Activated T-cell treated with anti-CD3 and anti-CD28 coated beads, Interleukin-2, amount 50 U/mL, for 72 hours (primary cell): ENCODE results near the gene SYN1. TPM values are rescaled to one million over a fixed set of nuclear protein-coding genes. Genes with fewer than 3 reads are reported as not detected.

ENCODE experiments used
- ATAC-seq, 2 donors: fragments of 150-1000 bp; cut with Tn5 transposase; replicated peaks in 1 of 2; 2 replicates each; pipeline ENCODE4 v1.10.0; 2021; ENCODE audit warnings: moderate library complexity in 2 of 2, mild to moderate bottlenecking in 1 of 2
- DNase-seq, 2 donors: peaks; one replicate each; pipeline ENCODE4 v3.0.0; 2021 to 2022; ENCODE audit warnings: mixed read lengths in 1 of 2
- H3K27ac Mint-ChIP-seq: one replicate; pipeline ENCODE4 v1.8.0; 2022; ENCODE audit warnings: mild to moderate bottlenecking, moderate library complexity, mixed read lengths
- H3K27me3 Mint-ChIP-seq: one replicate; pipeline ENCODE4 v1.8.0; 2022; ENCODE audit warnings: low read depth, mixed read lengths
- H3K36me3 Mint-ChIP-seq, 2 donors: one replicate each; pipeline ENCODE4 v1.8.0; 2022; ENCODE audit warnings: mixed read lengths in 2 of 2, mild to moderate bottlenecking in 1 of 2; ENCODE audit not compliant: insufficient read depth in 2 of 2
- H3K4me1 Mint-ChIP-seq: one replicate; pipeline ENCODE4 v1.8.0; 2022; ENCODE audit warnings: low read depth, mixed read lengths
- H3K4me3 Mint-ChIP-seq, 2 donors: one replicate each; pipeline ENCODE4 v1.8.0; 2022; ENCODE audit warnings: mild to moderate bottlenecking in 2 of 2, mixed read lengths in 2 of 2, moderate library complexity in 2 of 2
- H3K9me3 Mint-ChIP-seq, 2 donors: one replicate each; pipeline ENCODE4 v1.8.0; 2022; ENCODE audit warnings: mixed read lengths in 2 of 2
- total RNA-seq, 2 donors: library from RNA; stranded (reverse); gene quantifications; one replicate each; pipeline ENCODE4 v1.2.3, GENCODE V29; 2022

SYN1 gene
- total RNA-seq, 2 donors from 2014 or later, result 0.67 to 2.0 TPM

- Mint-ChIP-seq H3K36me3 (peaks cover 10 to 14% of the 10 kb centered on the region in 2 donors), H3K4me3 (peak overlapping the region; percentile 3 to 39), H3K9me3 (no peaks in the 10 kb centered on the region), H3K27ac (no peak overlapping the region), H3K4me1 (peaks cover 15% of the 10 kb centered on the region), H3K27me3 (peaks cover 30% of the 10 kb centered on the region)
- DNase-seq (no peak), ATAC-seq (no peak)
Measured at GRCh38 chrX:47573341-47574075, 46.1 kb downstream of the SYN1 start.

GRCh38 chrX:47572773-47573340 lies 46.8 kb downstream of the SYN1 start:
- H3K4me3 Mint-ChIP-seq, result no peak overlapping the region
- no peaks in the 10 kb centered on the region for H3K9me3 Mint-ChIP-seq
- H3K4me1 Mint-ChIP-seq, result peaks cover 9% of the 10 kb centered on the region
- DNase-seq (no peak), ATAC-seq (no peak)
- H3K27ac Mint-ChIP-seq, result no peak overlapping the region
- H3K27me3 Mint-ChIP-seq, result peaks cover 24% of the 10 kb centered on the region
- peaks cover 10 to 14% of the 10 kb centered on the region in 2 donors for H3K36me3 Mint-ChIP-seq

GRCh38 chrX:47571896-47572295 lies 47.8 kb downstream of the SYN1 start:
- no peak for ATAC-seq
- no peak overlapping the region for H3K4me3 Mint-ChIP-seq
- peaks cover 12 to 14% of the 10 kb centered on the region in 2 donors for H3K36me3 Mint-ChIP-seq
- H3K9me3 Mint-ChIP-seq, result no peaks in the 10 kb centered on the region
- DNase-seq, result no peak
- no peak overlapping the region for H3K27ac Mint-ChIP-seq
- H3K27me3 Mint-ChIP-seq, result peaks cover 20% of the 10 kb centered on the region
- H3K4me1 Mint-ChIP-seq, result peaks cover 8% of the 10 kb centered on the region

GRCh38 chrX:47571215-47571614 lies 48.4 kb downstream of the SYN1 start:
- peaks cover 13% of the 10 kb centered on the region for H3K27me3 Mint-ChIP-seq
- H3K36me3 Mint-ChIP-seq, result peaks cover 12 to 14% of the 10 kb centered on the region in 2 donors
- ATAC-seq, result no peak
- no peak for DNase-seq
- H3K4me1 Mint-ChIP-seq, result peaks cover 8% of the 10 kb centered on the region
- no peaks in the 10 kb centered on the region for H3K9me3 Mint-ChIP-seq
- no peak overlapping the region for H3K4me3 Mint-ChIP-seq
- no peak overlapping the region for H3K27ac Mint-ChIP-seq

- Mint-ChIP-seq H3K9me3 (no peaks in the 10 kb centered on the region), H3K27me3 (peaks cover 9% of the 10 kb centered on the region), H3K36me3 (peaks cover 12 to 14% of the 10 kb centered on the region in 2 donors), H3K4me1 (peaks cover 8% of the 10 kb centered on the region), H3K4me3 (no peak overlapping the region), H3K27ac (no peak overlapping the region)
- ATAC-seq, result no peak
- DNase-seq, result no peak
Measured at GRCh38 chrX:47570794-47571193, 48.9 kb downstream of the SYN1 start.

- Mint-ChIP-seq H3K4me1 (peaks cover 17% of the 10 kb centered on the region), H3K4me3 (no peak overlapping the region), H3K27ac (no peak overlapping the region), H3K27me3 (peaks cover 8% of the 10 kb centered on the region), H3K36me3 (peaks cover 17 to 19% of the 10 kb centered on the region in 2 donors), H3K9me3 (no peaks in the 10 kb centered on the region)
- peak; percentile 32 to 33 for ATAC-seq
- peak; percentile 39 to 48 for DNase-seq
Measured at GRCh38 chrX:47568656-47569295, 50.9 kb downstream of the SYN1 start.

- Mint-ChIP-seq H3K4me1 (peaks cover 28% of the 10 kb centered on the region), H3K27ac (no peak overlapping the region), H3K4me3 (no peak overlapping the region), H3K9me3 (no peaks in the 10 kb centered on the region), H3K27me3 (no peaks in the 10 kb centered on the region), H3K36me3 (peaks cover 19 to 23% of the 10 kb centered on the region in 2 donors)
- no peak for ATAC-seq
- no peak for DNase-seq
Measured at GRCh38 chrX:47566841-47567240, 52.8 kb downstream of the SYN1 start.

GRCh38 chrX:47564438-47565085 lies 55.1 kb downstream of the SYN1 start:
- peak in 1 of 2 donors; percentile 25 for ATAC-seq

GRCh38 chrX:47563801-47564315 lies 55.8 kb downstream of the SYN1 start:
- DNase-seq (no peak), ATAC-seq (no peak)
- H3K27ac Mint-ChIP-seq, result peak overlapping the region; percentile 89
- H3K4me1 Mint-ChIP-seq, result peaks cover 30% of the 10 kb centered on the region
- H3K4me3 Mint-ChIP-seq, result peak overlapping the region; percentile 25 to 83
- no peaks in the 10 kb centered on the region for H3K27me3 Mint-ChIP-seq
- H3K9me3 Mint-ChIP-seq, result no peaks in the 10 kb centered on the region
- peaks cover 9 to 13% of the 10 kb centered on the region in 2 donors for H3K36me3 Mint-ChIP-seq

More at GRCh38 chrX:47564438-47565085, 55.1 kb downstream of the SYN1 start:
- Mint-ChIP-seq H3K4me3 (peak overlapping the region; percentile 25 to 83), H3K27me3 (no peaks in the 10 kb centered on the region), H3K27ac (peak overlapping the region; percentile 89), H3K9me3 (no peaks in the 10 kb centered on the region), H3K4me1 (peaks cover 30% of the 10 kb centered on the region), H3K36me3 (peaks cover 14 to 18% of the 10 kb centered on the region in 2 donors)
- no peak for DNase-seq

GRCh38 chrX:47562615-47563243 lies 56.9 kb downstream of the SYN1 start:
- Mint-ChIP-seq H3K27ac (peak overlapping the region; percentile 65), H3K4me3 (peak overlapping the region; percentile 81 to 85), H3K36me3 (peaks cover 9 to 12% of the 10 kb centered on the region in 2 donors), H3K4me1 (peaks cover 30% of the 10 kb centered on the region), H3K27me3 (no peaks in the 10 kb centered on the region), H3K9me3 (no peaks in the 10 kb centered on the region)
- peak; percentile 38 to 40 for DNase-seq
- no peak for ATAC-seq

GRCh38 chrX:47561659-47562151 lies 58.0 kb downstream of the SYN1 start:
- Mint-ChIP-seq H3K4me1 (peaks cover 30% of the 10 kb centered on the region), H3K9me3 (no peaks in the 10 kb centered on the region)
- ATAC-seq, result no peak

GRCh38 chrX:47560934-47561658 lies 58.6 kb downstream of the SYN1 start, which contains the start of gene ARAF:
ARAF (plus strand) TSS chrX:47561205; CDS start chrX:47562968, 1,763 bp downstream.
- peaks cover 30% of the 10 kb centered on the region for H3K4me1 Mint-ChIP-seq
- DNase-seq, result peak; percentile 92 to 96
- H3K27ac Mint-ChIP-seq, result peak within 1 kb of the TSS; percentile 91
- H3K9me3 Mint-ChIP-seq, result no peaks in the 10 kb centered on the region
- H3K36me3 Mint-ChIP-seq, result peaks cover 9 to 10% of the 10 kb centered on the region in 2 donors
- H3K4me3 Mint-ChIP-seq, result peak within 1 kb of the TSS; percentile 81 to 85
- ATAC-seq, result peak; percentile 86 to 88
- H3K27me3 Mint-ChIP-seq, result peaks cover 6% of the 10 kb centered on the region

More at GRCh38 chrX:47561659-47562151, 58.0 kb downstream of the SYN1 start:
- Mint-ChIP-seq H3K4me3 (peak overlapping the region; percentile 81 to 85), H3K27me3 (peaks cover under 1% of the 10 kb centered on the region), H3K36me3 (peaks cover 9 to 10% of the 10 kb centered on the region in 2 donors), H3K27ac (peak overlapping the region; percentile 91)
- no peak for DNase-seq
